HG02571 (cell line): ENCODE measurements around the gene PGBD4.

ENCODE experiments used
- ATAC-seq: cut with Tn5 transposase; IDR thresholded peaks from one replicate; pipeline ENCODE4 v1.9.1; 2021; ENCODE audit warnings: mild to moderate bottlenecking, moderate library complexity; ENCODE audit not compliant: unreplicated experiment

Gene PGBD4

GRCh38 chr15:34101366-34102174 lies at the start of gene PGBD4, which contains the start of gene EMC7:
PGBD4 (plus strand) TSS chr15:34102083; CDS start chr15:34102532, 449 bp downstream.
EMC7 (minus strand) TSS chr15:34101862; CDS start chr15:34101839, 23 bp downstream.
- ATAC-seq, result peak; percentile 99

- no peak for ATAC-seq
These were observed 47.7 kb upstream of the PGBD4 start for GRCh38 chr15:34054081-34054707.

GRCh38 chr15:34055868-34056595 lies 45.9 kb upstream of the PGBD4 start:
- no peak for ATAC-seq

- no peak for ATAC-seq
These were observed 45.0 kb upstream of the PGBD4 start for GRCh38 chr15:34056911-34057310.

DNA sequence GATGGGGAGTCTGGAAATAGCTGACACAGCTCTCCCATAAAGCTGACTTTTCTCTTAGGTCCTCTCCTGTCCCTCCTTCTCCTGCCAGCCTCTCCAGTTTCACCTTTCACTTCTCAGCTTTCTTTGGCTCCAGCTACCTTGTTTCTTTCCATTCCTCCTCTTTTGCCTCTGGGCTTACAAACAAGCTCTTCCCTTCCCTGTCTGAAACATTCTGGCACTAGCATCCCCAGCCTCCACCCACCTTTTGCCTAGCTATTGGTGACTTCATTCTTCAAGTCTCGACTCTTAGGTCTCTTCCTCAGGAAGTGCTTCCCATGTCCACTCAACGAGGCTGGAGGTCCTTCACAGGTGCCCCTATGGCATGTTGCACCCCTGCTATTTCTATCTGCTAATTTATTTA lies 42.4 kb upstream of the PGBD4 start:
- no peak for ATAC-seq

- ATAC-seq, result no peak
These were observed 41.9 kb upstream of the PGBD4 start for GRCh38 chr15:34059946-34060345.

GRCh38 chr15:34064438-34064837 lies 37.4 kb upstream of the PGBD4 start:
- ATAC-seq, result no peak

DNA sequence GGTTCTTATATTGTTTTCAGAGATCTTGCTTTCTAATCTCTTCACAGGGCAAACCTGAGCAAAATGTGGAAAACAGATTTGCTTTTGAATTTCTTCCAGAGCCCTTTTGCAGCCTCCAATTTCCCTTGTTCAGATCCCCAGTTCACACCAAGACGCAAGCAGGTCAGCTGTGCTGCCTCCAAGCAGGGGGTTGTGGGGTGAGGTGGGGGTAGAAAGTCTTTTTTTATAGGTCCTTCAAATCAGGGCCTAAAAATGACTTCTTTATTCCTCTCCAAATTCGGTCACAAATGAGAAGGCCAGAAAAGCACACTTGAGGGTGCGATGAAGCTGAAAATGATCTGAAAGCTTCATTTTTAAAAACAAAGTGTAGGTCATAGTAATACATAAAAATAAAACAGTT lies 36.6 kb upstream of the PGBD4 start:
- no peak for ATAC-seq

DNA sequence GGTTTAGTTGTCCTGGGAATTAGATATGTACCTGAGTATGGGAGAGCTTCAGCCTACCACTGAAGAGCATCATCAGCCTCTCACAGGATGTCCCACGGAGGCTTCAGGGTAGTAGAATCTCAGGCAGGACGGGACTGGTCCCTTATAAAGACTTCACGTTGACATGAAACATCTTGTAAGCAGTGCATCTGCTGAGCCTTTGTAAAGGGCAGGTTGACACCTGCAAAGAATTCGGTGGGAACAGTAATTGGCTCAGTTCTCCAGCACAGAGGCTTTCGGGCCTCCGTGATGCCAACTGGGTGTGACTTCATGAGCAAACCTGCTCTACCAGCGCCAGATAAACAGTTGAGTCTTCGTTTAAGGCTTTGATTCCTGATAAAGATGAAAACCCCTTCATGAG lies 35.9 kb upstream of the PGBD4 start:
- ATAC-seq, result no peak

DNA sequence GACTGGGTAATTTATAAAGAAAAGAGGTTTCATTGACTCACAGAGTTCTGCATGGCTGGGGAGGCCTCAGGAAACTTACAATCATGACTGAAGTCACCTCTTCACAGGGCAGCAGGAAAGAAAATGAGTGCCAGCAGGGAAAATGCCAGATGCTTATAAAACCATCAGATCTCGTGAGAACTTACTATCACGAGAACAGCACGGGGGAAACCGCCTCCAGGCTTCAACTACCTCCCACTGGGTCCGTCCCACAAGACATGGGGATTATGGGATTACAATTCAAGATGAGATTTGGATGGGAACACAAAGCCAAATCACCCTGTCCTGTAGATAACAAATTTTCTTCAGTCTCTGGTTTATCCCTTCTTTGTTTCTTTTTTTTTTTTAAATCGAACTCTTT lies 31.9 kb upstream of the PGBD4 start:
- ATAC-seq, result no peak

- no peak for ATAC-seq
These were observed 25.1 kb upstream of the PGBD4 start for GRCh38 chr15:34076785-34077184.

- ATAC-seq, result no peak
These were observed 23.0 kb upstream of the PGBD4 start for GRCh38 chr15:34078900-34079299.

- no peak for ATAC-seq
These were observed 22.0 kb upstream of the PGBD4 start for GRCh38 chr15:34079904-34080303.

DNA sequence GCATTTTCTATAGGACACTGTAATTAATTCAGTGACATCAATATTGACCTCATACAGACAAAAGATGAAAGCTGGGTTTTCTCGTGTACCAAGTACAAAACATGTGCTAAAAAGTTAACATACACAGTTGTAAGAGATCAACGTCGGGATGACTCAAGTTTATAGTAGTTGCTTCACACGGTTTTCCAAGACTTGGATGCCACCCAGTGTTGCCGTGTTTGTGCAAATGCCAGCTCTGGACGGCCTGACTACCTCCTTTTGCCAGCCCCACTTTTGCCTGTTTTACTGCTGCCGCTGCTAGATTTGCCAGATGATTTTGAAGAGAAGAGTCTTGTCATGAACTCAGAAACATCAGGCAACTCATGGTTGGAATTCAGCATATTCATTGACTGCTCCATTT lies 17.8 kb upstream of the PGBD4 start:
- ATAC-seq, result no peak

DNA sequence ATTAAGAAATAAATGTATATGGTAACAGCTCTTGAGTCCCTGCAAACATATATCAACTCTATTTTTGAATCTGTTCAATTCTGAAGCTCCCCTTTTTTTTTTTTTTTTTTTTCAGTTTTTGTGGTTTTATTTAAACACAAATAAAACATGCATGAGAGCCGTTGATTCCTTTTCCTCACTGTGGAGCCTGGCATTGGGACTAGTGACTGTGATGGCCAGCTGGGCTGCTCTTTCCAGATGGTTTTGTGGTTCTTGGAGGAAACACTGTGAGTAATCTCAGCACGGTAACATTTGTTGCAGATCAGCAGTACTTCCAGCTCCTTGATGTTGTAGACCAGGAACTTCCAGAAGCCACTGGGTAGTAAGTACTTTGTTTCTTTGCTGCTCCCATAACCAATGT lies 16.1 kb upstream of the PGBD4 start:
- no peak for ATAC-seq

DNA sequence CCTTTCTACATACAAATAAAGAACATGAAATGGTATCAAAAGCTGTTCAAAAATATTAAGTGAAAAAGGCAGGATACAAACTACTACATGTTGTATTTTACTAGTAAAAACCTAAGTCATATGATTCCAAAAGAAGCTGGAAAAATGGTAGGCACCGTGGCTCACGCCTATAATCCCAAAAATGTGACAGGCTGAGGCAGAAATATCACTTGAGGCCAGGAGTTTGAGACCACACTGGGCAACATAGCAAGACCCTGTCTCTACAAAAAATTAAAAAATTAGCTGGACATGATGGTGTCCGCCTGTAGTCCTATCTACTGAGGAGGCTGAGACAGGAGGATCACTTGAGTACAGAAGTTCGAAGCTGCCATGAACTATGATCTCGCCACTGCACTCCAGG lies 2.0 kb upstream of the PGBD4 start:
- ATAC-seq, result no peak

- no peak for ATAC-seq
These were observed 467 bp downstream of the PGBD4 start for GRCh38 chr15:34102175-34102925.

- no peak for ATAC-seq
These were observed 4.5 kb downstream of the PGBD4 start for GRCh38 chr15:34106423-34106822.

DNA sequence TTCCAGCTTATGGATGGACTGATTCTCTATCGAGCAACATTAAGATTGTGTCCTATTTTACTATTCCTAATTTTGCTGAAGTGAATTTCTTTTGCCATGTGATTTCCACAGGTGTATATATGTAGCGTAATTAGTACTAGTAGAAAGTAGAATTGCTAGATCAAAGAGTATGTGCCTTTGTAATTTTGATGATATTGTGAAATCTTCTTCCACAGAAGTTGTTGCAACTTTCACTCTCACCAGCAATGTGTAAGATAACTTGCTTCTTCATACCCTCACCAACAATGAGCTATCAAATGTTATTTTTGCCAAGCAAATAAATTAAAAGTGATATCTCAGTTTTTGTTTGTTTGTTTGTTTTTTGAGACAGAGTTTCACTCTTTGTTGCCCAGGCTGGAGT lies 5.4 kb downstream of the PGBD4 start:
- no peak for ATAC-seq

- ATAC-seq, result no peak
These were observed 8.1 kb downstream of the PGBD4 start for GRCh38 chr15:34109797-34110663.
